HEK293T (cell line): Measurements from ENCODE around the gene PI16.

ENCODE experiments used
- CTCF ChIA-PET: fragments of 350-600 bp; formaldehyde crosslinking; extraction: SDS; loops from one replicate; lab custom pipeline; 2021; ENCODE audit warnings: antibody characterized with exemption, inconsistent platforms; lab: Yijun Ruan, JAX
- POLR2A ChIA-PET: fragments of 350-600 bp; formaldehyde crosslinking; extraction: SDS; loops from one replicate; lab custom pipeline; 2020; ENCODE audit warnings: antibody characterized with exemption, inconsistent platforms; lab: Yijun Ruan, JAX
- DNase-seq: peaks from one replicate; pipeline ENCODE4 v3.0.0; 2012; ENCODE audit warnings: mixed read lengths; ENCODE audit errors: extremely low spot score
- ARNT ChIP-seq: fragments of 450-650 bp; IDR thresholded peaks from 2 replicates; pipeline ENCODE4 v1.6.1; 2017; ENCODE audit warnings: mild to moderate bottlenecking
- BHLHE40 ChIP-seq: fragments of 450-650 bp; IDR thresholded peaks from 2 replicates; pipeline ENCODE4 v1.6.1; 2016; ENCODE audit warnings: mild to moderate bottlenecking, moderate library complexity, borderline replicate concordance
- CTBP1 ChIP-seq: fragments of 450-650 bp; IDR thresholded peaks from 2 replicates; pipeline ENCODE4 v1.6.1; 2016; ENCODE audit warnings: borderline replicate concordance
- ELF4 ChIP-seq: fragments of 450-650 bp; IDR thresholded peaks from 2 replicates; pipeline ENCODE4 v1.6.1; 2017; ENCODE audit warnings: antibody characterized with exemption
- FOXA1 ChIP-seq: fragments of 450-650 bp; IDR thresholded peaks from 2 replicates; pipeline ENCODE4 v1.6.1; 2016; ENCODE audit warnings: mild to moderate bottlenecking
- FOXK2 ChIP-seq: fragments of 450-650 bp; IDR thresholded peaks from 2 replicates; pipeline ENCODE4 v1.6.1; 2016; ENCODE audit warnings: mild to moderate bottlenecking
- FOXM1 ChIP-seq: fragments of 450-650 bp; IDR thresholded peaks from 2 replicates; pipeline ENCODE4 v1.6.1; 2017; ENCODE audit warnings: mild to moderate bottlenecking, borderline replicate concordance
- HDGF ChIP-seq: fragments of 450-650 bp; IDR thresholded peaks from 2 replicates; pipeline ENCODE4 v1.6.1; 2017; ENCODE audit warnings: antibody characterized with exemption, borderline replicate concordance
- L3MBTL2 ChIP-seq: fragments of 450-650 bp; conservative IDR thresholded peaks from 2 replicates; pipeline ENCODE4 v1.6.1; 2016; ENCODE audit warnings: mild to moderate bottlenecking
- LEF1 ChIP-seq: fragments of 450-650 bp; IDR thresholded peaks from 2 replicates; pipeline ENCODE4 v1.6.1; 2017; ENCODE audit warnings: mild to moderate bottlenecking, borderline replicate concordance
- NFRKB ChIP-seq: fragments of 450-650 bp; IDR thresholded peaks from 2 replicates; pipeline ENCODE4 v1.6.1; 2016; ENCODE audit warnings: mild to moderate bottlenecking, moderate library complexity
- PKNOX1 ChIP-seq: fragments of 450-650 bp; IDR thresholded peaks from 2 replicates; pipeline ENCODE4 v1.6.1; 2016
- SP1 ChIP-seq: fragments of 450-650 bp; IDR thresholded peaks from 2 replicates; pipeline ENCODE4 v1.6.1; 2017
- SUZ12 ChIP-seq: fragments of 450-650 bp; IDR thresholded peaks from 2 replicates; pipeline ENCODE4 v1.6.1; 2016; ENCODE audit warnings: mild to moderate bottlenecking
- TARDBP ChIP-seq: fragments of 450-650 bp; IDR thresholded peaks from 2 replicates; pipeline ENCODE4 v1.6.1; 2016
- ZNF384 ChIP-seq: fragments of 450-650 bp; IDR thresholded peaks from 2 replicates; pipeline ENCODE4 v1.6.1; 2016

The PI16 gene

GRCh38 chr6:36949636-36950035, 4.9 kb upstream of the PI16 start:
- CTCF ChIA-PET, result interaction anchor here (0.7 to 0.9 kb wide), 2 partner anchors 28 to 295 kb away, joined by 3 to 4 read pairs; no protein-coding TSS in a partner anchor
- no peak for TF ChIP-seq ZNF384
- no peak for TF ChIP-seq BHLHE40
- TF ChIP-seq L3MBTL2, result no peak
- TF ChIP-seq SUZ12, result no peak
- TF ChIP-seq ELF4, result no peak
- no peak for TF ChIP-seq FOXK2
- TF ChIP-seq HDGF, result no peak
- no peak for TF ChIP-seq ARNT
- TF ChIP-seq CTBP1, result no peak
- no peak for TF ChIP-seq LEF1
- TF ChIP-seq FOXM1, result no peak
- no peak for TF ChIP-seq NFRKB
- TF ChIP-seq SP1, result no peak
- no peak for TF ChIP-seq PKNOX1
- no peak for DNase-seq
- POLR2A ChIA-PET, result no interaction called here

DNA sequence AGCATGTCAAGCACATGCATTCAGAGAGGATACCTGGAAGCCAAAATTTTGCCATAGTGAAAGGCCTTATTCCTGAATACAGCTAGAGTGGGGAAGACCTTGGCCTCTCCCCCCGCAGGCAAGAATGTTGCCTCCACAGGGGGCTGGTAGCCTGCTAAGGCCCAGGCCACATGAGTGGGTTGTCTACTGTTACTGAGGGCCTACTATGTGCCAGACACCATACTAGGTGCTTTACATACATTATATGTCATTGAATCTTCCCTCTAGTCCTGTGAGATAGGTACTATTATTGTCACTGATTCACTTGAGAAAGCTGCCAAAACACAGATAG, 642 bp upstream of the PI16 start:
- TF ChIP-seq ZNF384, result no peak
- TF ChIP-seq ARNT, result no peak
- TF ChIP-seq SUZ12, result no peak
- TF ChIP-seq ELF4, result no peak
- ChIA-PET CTCF (no interaction called here), POLR2A (interaction anchor here (1.4 kb wide), 1 partner anchor 10 kb away, joined by 3 read pairs; no protein-coding TSS in a partner anchor)
- DNase-seq, result no peak

DNA sequence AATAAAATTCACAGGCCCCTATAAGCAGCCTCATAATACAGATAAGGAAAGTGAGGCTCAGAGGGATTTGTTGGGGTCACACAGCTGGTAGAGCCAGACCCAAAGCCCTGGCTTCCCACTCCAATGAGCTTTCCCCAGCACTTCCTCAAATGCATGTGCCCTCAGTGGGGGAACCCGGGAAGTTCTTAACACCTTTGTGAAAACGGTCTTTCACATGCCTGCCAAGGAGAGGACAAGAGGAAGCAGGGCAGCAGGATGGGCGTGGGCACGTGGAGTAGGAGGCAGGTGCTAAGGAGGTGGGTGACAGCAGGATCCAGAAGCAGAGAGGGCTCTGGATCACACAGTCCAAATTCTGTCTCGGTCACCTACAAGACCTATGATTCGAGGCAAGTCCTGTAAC, 598 bp downstream of the PI16 start:
- POLR2A ChIA-PET, result interaction anchor here (2.0 kb wide), 1 partner anchor 11 kb away, joined by 5 read pairs; no protein-coding TSS in a partner anchor
- CTCF ChIA-PET, result no interaction called here
- TF ChIP-seq LEF1, result no peak
- no peak for TF ChIP-seq FOXA1
- no peak for TF ChIP-seq SUZ12
- TF ChIP-seq NFRKB, result no peak
- no peak for TF ChIP-seq CTBP1
- no peak for TF ChIP-seq FOXM1
- no peak for TF ChIP-seq L3MBTL2
- TF ChIP-seq SP1, result no peak
- DNase-seq, result no peak

DNA sequence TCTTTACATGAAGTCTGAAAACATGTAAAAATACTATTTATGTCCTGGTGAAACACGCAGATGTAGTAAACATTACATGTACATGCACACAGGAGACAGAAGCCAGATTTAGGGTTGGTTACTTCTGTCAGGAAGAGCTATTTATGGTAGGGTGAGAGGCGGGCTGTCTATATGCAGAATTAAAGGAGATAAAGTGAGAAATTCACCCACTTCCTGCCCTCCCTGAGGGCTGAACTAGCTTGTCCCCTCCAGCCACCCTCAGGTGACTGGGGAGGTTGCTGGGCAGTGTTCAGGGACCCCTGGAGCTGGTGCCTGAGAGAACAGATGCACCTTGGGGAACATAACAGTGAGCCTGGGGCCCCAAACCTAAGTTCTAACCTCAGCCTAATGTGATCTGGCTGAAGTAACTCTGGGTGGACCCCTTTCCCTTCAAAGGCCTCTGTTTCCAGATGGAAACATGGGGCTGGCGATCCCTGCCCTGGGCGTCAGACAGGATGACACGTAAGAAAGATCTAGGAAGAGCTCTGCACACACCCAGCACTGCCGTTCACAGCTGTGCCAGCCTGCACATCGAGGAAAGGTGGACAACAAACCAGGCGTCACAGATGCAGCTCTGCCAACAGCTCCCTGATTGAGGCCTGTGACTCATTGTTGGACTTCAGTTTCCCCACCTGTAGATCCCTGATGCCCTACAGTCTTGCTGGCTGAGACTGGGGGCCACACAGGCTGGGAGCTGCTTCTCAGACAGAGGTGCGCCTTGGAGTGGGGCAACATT, 1.3 kb downstream of the PI16 start:
- TF ChIP-seq NFRKB, result no peak
- no peak for TF ChIP-seq BHLHE40
- no peak for TF ChIP-seq FOXM1
- no peak for TF ChIP-seq SP1
- no peak for TF ChIP-seq ZNF384
- TF ChIP-seq ARNT, result no peak
- no peak for TF ChIP-seq PKNOX1
- TF ChIP-seq HDGF, result no peak
- POLR2A ChIA-PET, result interaction anchor here (2.0 kb wide), 1 partner anchor 11 kb away, joined by 5 read pairs; no protein-coding TSS in a partner anchor
- no peak for DNase-seq
- CTCF ChIA-PET, result interaction anchor here (0.6 kb wide), 1 partner anchor 10 kb away, joined by 3 read pairs; no protein-coding TSS in a partner anchor

DNA sequence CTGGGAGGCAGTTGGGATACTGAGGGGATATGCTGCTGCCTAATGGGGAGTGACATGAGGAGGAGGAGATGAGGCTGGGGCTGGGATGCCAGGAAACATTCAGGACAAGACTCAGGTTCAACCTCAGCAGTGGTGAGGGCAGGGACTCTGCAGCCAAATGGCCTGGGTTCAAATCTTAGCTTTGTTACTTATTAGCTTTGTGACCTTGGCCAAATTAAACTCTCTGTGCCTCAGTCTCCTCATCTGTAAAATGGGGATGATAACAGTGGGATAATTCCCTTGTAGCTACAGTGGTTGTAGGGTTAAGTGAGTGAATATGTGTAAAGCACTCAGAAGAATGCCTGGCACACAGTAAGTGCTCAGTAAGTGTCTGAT, 1.9 kb downstream of the PI16 start:
- DNase-seq, result no peak
- TF ChIP-seq L3MBTL2, result no peak
- no peak for TF ChIP-seq NFRKB
- TF ChIP-seq FOXA1, result no peak
- no peak for TF ChIP-seq FOXK2
- no peak for TF ChIP-seq SP1
- TF ChIP-seq TARDBP, result no peak
- no peak for TF ChIP-seq LEF1
- POLR2A ChIA-PET, result interaction anchor here (2.0 kb wide), 1 partner anchor 10 kb away, joined by 5 read pairs; no protein-coding TSS in a partner anchor
- CTCF ChIA-PET, result interaction anchor here (0.6 kb wide), 1 partner anchor 9 kb away, joined by 3 read pairs; no protein-coding TSS in a partner anchor

GRCh38 chr6:36957773-36958271, 3.3 kb downstream of the PI16 start:
- ChIA-PET CTCF (no interaction called here), POLR2A (no interaction called here)
- DNase-seq, result no peak
- no peak for TF ChIP-seq NFRKB
- no peak for TF ChIP-seq SP1
- TF ChIP-seq LEF1, result no peak
- TF ChIP-seq FOXK2, result no peak
- no peak for TF ChIP-seq ELF4
- TF ChIP-seq TARDBP, result no peak
- no peak for TF ChIP-seq ARNT
- TF ChIP-seq HDGF, result no peak
- TF ChIP-seq SUZ12, result no peak
- TF ChIP-seq FOXA1, result no peak
- no peak for TF ChIP-seq BHLHE40
- TF ChIP-seq FOXM1, result no peak
- no peak for TF ChIP-seq CTBP1
- no peak for TF ChIP-seq L3MBTL2
- TF ChIP-seq PKNOX1, result no peak
- no peak for TF ChIP-seq ZNF384
